ENCODE data around the gene INKA2.

DNA sequence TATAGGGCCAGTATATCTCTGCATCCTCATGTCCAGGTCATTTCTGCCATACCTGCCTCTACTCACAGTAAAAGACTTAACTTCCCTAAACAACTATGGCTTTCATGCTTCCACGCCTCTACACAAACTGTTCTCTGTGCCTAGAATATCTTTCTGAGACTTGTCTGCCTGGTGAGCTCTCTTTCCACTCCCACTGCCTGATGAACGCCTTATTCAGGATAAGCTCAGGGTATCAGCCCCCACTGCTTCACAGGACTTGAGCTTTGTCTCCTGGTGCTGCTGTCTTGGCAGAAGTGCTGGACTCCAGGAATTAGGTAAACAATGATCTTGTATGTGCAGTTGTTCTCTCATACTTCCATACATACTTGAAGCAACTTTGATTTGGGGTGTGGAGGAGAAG lies 11.7 kb upstream of the INKA2 start:
- TF ChIP-seq CTCF (IDR thresholded peaks at IDR 0.05) (no peak), POLR2A (IDR thresholded peaks at IDR 0.05) (no peak)

All from body of pancreas (tissue), 4 donors.